Calu3 (cell line): ENCODE measurements around the gene EPB41L2. TPM values are rescaled to one million over a fixed set of nuclear protein-coding genes. Genes with fewer than 3 reads are reported as not detected.
A peak's percentile ranks its signal among the peaks of the same experiment; 100 is the strongest.

ENCODE experiments used
- BruUV-seq: library from RNA; stranded (reverse); fragments of 400-500 nt; replicated peaks from 2 replicates; lab custom pipeline; 2021; lab: Mats Ljungman, UMichigan
- CTCF ChIA-PET: fragments of 300-600 bp; sonication (Branson Sonifier 250); formaldehyde crosslinking; loops from one replicate; lab custom pipeline; 2022; ENCODE audit warnings: antibody characterized with exemption; lab: Charles Lee
- DNase-seq: peaks from one replicate; pipeline ENCODE4 v3.0.0; 2022
- H3K27ac Mint-ChIP-seq: one replicate; pipeline ENCODE4 v1.8.0; 2022; ENCODE audit warnings: mixed read lengths; ENCODE audit not compliant: unreplicated experiment
- H3K27me3 Mint-ChIP-seq: one replicate; pipeline ENCODE4 v1.8.0; 2022; ENCODE audit warnings: mixed read lengths; ENCODE audit not compliant: unreplicated experiment
- H3K36me3 Mint-ChIP-seq: one replicate; pipeline ENCODE4 v1.8.0; 2022; ENCODE audit warnings: mild to moderate bottlenecking, moderate library complexity, mixed read lengths; ENCODE audit not compliant: insufficient read depth, unreplicated experiment
- H3K4me1 Mint-ChIP-seq: one replicate; pipeline ENCODE4 v1.8.0; 2022; ENCODE audit warnings: mild to moderate bottlenecking, low read depth, mixed read lengths; ENCODE audit not compliant: unreplicated experiment
- H3K4me3 Mint-ChIP-seq: one replicate; pipeline ENCODE4 v1.8.0; 2022; ENCODE audit warnings: mild to moderate bottlenecking, low read depth, moderate library complexity, mixed read lengths; ENCODE audit not compliant: unreplicated experiment
- H3K9me3 Mint-ChIP-seq: one replicate; pipeline ENCODE4 v1.8.0; 2022; ENCODE audit warnings: low read depth, mixed read lengths; ENCODE audit not compliant: unreplicated experiment
- intact Hi-C: fragments of 100-400 bp; cut with micrococcal nuclease; formaldehyde crosslinking; loops from one replicate; pipeline ENCODE4 v1.10.0; 2022; ENCODE audit not compliant: unreplicated experiment
- total RNA-seq: library from RNA; stranded (reverse); gene quantifications from 2 replicates; pipeline ENCODE4 v1.2.3, GENCODE V29; 2022
- TF ChIP-seq, protein P1 (sequence below): fragments of 200-600 bp; IDR thresholded peaks from one replicate; pipeline ENCODE4 v1.8.0; 2022; ENCODE audit warnings: antibody characterized with exemption; ENCODE audit not compliant: unreplicated experiment

The EPB41L2 gene
- total RNA-seq, 1 experiment from 2014 or later, result 332 TPM

DNA sequence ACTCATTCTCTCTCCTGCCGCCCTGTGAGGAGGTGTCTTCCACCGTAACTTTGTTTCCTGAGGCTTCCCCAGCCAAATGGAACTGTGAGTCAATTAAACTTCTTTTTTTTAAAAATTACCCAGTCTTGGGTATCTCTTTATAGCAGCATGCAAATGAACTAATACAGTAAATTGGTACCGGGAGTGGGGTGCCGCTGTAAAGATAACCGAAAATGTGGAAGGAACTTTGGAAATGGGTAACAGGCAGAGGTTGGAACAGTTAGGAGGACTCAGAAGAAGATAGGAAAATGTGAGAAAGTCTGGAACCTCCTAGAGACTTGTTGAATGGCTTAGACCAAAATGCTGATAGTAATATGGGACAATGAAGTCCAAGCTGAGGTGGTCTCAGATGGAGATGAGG, 55.8 kb downstream of the EPB41L2 start:
- Mint-ChIP-seq H3K36me3 (peaks cover 32% of the 10 kb centered on the region), H3K9me3 (peaks cover 21% of the 10 kb centered on the region), H3K4me3 (no peak overlapping the region), H3K4me1 (peaks cover 30% of the 10 kb centered on the region), H3K27me3 (no peaks in the 10 kb centered on the region), H3K27ac (peak overlapping the region; percentile 9)
- intact Hi-C loops, result no loop called here
- BruUV-seq, result no TSS peak
- TF ChIP-seq, protein P1, sequence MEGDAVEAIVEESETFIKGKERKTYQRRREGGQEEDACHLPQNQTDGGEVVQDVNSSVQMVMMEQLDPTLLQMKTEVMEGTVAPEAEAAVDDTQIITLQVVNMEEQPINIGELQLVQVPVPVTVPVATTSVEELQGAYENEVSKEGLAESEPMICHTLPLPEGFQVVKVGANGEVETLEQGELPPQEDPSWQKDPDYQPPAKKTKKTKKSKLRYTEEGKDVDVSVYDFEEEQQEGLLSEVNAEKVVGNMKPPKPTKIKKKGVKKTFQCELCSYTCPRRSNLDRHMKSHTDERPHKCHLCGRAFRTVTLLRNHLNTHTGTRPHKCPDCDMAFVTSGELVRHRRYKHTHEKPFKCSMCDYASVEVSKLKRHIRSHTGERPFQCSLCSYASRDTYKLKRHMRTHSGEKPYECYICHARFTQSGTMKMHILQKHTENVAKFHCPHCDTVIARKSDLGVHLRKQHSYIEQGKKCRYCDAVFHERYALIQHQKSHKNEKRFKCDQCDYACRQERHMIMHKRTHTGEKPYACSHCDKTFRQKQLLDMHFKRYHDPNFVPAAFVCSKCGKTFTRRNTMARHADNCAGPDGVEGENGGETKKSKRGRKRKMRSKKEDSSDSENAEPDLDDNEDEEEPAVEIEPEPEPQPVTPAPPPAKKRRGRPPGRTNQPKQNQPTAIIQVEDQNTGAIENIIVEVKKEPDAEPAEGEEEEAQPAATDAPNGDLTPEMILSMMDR, result no peak
- CTCF ChIA-PET, result no interaction called here
- no peak for DNase-seq

DNA sequence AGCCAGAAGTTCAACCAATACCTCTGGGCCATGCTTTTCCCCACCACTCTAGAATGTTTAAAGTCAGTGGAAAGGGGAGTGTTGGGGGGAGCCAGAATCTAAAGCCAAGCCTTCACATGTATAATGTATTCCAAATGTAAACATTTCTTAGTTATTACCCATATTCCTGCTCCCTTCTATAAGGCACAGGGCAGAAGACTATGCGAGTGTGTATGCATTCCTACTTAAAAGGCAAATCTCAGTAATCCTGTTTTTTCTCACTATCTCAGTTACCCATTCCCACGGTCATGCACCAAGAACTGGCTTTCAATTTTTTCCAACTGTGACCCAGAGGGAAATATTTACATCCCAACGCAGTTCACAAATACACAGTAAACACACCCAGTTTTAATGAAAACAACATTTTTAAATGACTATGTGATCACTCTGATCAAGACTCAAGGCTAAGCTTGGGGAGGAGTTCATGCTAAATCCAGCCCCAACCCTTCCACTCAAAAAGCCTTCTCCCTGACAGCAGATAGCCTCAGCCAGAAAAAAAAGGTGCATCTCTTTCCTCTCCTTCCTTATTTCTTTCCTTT, 57.5 kb downstream of the EPB41L2 start:
- CTCF ChIA-PET, result no interaction called here
- peaks cover 21% of the 10 kb centered on the region for H3K9me3 Mint-ChIP-seq
- peaks cover 41% of the 10 kb centered on the region for H3K4me1 Mint-ChIP-seq
- no peaks in the 10 kb centered on the region for H3K27me3 Mint-ChIP-seq
- peaks cover 32% of the 10 kb centered on the region for H3K36me3 Mint-ChIP-seq
- intact Hi-C loops, result no loop called here
- no peak overlapping the region for H3K27ac Mint-ChIP-seq
- TF ChIP-seq, protein P1, result no peak
- no peak overlapping the region for H3K4me3 Mint-ChIP-seq
- no peak for DNase-seq
- BruUV-seq, result no TSS peak

DNA sequence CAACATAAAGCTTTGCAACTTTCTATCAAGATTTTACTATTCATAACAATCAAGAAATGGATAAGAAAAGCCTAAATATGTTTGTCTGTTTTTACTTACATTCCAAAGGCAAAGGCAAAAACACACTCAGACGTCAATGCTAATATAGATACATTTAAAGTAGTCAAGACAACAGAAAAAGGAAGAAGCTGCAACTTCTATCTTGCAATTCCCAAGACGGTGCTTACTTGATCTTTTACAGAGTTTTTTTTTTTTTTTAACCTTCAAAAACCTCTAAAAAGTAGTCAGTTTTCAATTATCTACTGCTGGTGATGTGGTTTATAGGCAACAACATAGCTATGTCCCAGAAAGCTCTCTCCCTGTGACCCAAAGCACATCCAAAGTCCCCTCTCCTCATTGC, 58.1 kb downstream of the EPB41L2 start:
- intact Hi-C loops, result no loop called here
- TF ChIP-seq, protein P1, result no peak
- H3K4me1 Mint-ChIP-seq, result peaks cover 41% of the 10 kb centered on the region
- H3K27me3 Mint-ChIP-seq, result no peaks in the 10 kb centered on the region
- peaks cover 32% of the 10 kb centered on the region for H3K36me3 Mint-ChIP-seq
- peaks cover 21% of the 10 kb centered on the region for H3K9me3 Mint-ChIP-seq
- no peak overlapping the region for H3K4me3 Mint-ChIP-seq
- DNase-seq, result no peak
- CTCF ChIA-PET, result interaction anchor here (0.7 kb wide), 1 partner anchor 24 kb away, joined by 4 read pairs; no protein-coding TSS in a partner anchor
- no peak overlapping the region for H3K27ac Mint-ChIP-seq
- BruUV-seq, result no TSS peak

DNA sequence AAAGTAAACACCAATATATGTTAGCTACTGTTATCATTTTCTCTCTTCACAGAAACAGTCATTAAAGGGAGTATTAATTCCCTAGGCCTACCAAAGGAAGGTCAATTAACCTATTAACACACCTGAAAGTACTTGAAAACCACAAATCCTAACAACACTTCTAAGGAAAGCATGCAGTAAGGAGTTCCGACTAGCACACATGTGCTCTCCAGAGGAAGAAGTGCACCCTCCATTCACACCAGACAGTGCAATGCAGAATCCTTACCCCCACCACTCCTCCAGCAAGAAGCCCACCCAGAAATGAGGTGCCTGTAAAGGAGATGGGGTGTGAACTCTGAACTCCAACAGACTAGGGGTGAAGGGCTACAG, 58.7 kb downstream of the EPB41L2 start:
- peaks cover 26% of the 10 kb centered on the region for H3K36me3 Mint-ChIP-seq

More for the DNA sequence above, 58.7 kb downstream of the EPB41L2 start:
- Mint-ChIP-seq H3K27me3 (no peaks in the 10 kb centered on the region), H3K27ac (no peak overlapping the region), H3K4me3 (no peak overlapping the region), H3K4me1 (peaks cover 42% of the 10 kb centered on the region), H3K9me3 (peaks cover 16% of the 10 kb centered on the region)
- CTCF ChIA-PET, result interaction anchor here (0.7 kb wide), 1 partner anchor 23 kb away, joined by 4 read pairs; no protein-coding TSS in a partner anchor
- DNase-seq, result no peak
- no TSS peak for BruUV-seq
- intact Hi-C loops, result no loop called here
- TF ChIP-seq, protein P1, result no peak
